Fibroblast of mammary gland (primary cell): ENCODE results near the gene IGFN1.

ENCODE experiments used
- DNase-seq: peaks from one replicate; pipeline ENCODE4 v3.0.0-alpha.2; 2010; ENCODE audit warnings: low read depth
- H3K4me3 ChIP-seq: 2 replicates; pipeline ENCODE4 v1.5.1; 2011; ENCODE audit warnings: low read depth, mild to moderate bottlenecking, low read length, moderate library complexity; ENCODE audit not compliant: control insufficient read depth
- TF ChIP-seq, protein P1 (sequence below): conservative IDR thresholded peaks from 2 replicates; pipeline ENCODE4 v1.5.1; 2011; ENCODE audit warnings: low read depth, low read length, inconsistent platforms; ENCODE audit not compliant: control insufficient read depth, insufficient read depth

Gene IGFN1

DNA sequence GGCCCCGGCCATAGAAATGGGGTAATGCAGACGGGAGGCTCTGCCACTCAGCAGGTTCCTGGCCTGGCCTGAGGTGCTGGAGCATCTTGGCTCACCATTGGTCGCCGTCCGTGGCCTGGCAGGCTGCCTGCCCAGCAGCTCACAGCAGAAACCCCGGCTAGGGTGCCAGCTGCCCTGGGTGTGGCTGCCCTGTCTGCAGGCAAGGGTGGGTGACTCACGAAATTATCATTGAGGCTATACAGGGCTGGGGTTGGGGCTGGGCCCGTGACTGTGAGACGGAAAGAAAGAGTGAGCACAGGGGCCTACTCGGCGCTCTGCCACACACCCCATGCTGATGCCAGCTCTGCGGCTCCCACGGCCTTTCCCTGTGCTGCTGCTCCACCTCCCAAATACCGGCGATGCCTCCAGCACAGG lies 84.6 kb downstream of the IGFN1 start:
- DNase-seq, result peak; percentile 77
- H3K4me3 ChIP-seq, result no peak overlapping the region
- TF ChIP-seq, protein P1, sequence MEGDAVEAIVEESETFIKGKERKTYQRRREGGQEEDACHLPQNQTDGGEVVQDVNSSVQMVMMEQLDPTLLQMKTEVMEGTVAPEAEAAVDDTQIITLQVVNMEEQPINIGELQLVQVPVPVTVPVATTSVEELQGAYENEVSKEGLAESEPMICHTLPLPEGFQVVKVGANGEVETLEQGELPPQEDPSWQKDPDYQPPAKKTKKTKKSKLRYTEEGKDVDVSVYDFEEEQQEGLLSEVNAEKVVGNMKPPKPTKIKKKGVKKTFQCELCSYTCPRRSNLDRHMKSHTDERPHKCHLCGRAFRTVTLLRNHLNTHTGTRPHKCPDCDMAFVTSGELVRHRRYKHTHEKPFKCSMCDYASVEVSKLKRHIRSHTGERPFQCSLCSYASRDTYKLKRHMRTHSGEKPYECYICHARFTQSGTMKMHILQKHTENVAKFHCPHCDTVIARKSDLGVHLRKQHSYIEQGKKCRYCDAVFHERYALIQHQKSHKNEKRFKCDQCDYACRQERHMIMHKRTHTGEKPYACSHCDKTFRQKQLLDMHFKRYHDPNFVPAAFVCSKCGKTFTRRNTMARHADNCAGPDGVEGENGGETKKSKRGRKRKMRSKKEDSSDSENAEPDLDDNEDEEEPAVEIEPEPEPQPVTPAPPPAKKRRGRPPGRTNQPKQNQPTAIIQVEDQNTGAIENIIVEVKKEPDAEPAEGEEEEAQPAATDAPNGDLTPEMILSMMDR, result no peak

DNA sequence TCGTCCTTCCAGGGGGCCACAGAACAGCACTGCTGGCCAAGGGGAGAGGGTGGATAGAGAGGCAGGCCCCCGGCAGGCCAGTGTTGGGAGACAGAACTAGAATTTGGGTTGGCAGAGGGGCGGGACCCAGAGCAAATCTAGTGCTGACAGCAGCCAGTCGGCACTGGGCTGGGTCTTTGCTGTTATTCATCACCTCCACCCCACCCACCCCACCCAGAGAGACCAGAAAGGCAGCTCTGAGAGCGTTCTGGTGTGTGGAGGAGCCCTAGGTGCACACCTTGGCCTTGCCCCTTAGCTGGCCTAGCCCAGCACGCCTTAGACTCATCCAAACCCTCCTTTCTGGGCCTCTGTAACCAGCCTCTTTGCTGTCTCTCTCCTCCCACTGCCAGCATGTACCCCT lies 86.3 kb downstream of the IGFN1 start:
- DNase-seq, result no peak
- no peak overlapping the region for H3K4me3 ChIP-seq
- TF ChIP-seq, protein P1, result no peak

DNA sequence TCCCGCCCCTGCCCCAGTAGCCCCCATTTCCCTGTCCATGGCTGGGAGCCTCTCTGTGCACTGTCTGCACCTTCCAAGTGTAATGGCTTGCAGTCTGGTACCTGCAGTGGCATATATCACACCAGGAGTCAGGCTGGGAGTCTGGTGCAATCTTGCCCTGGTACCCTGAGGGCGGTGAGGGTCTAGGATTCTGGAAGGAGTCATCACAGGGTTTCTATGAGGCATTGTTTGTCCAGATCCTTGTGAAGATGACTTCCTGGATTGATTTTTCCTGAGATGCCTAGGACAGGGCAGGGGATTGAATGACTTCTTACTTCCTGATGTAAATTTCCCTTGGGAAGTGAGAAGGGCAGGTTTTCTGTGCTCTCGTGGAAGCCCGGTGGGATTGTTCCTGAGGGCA lies 86.8 kb downstream of the IGFN1 start:
- TF ChIP-seq, protein P1, result no peak
- DNase-seq, result no peak
- H3K4me3 ChIP-seq, result no peak overlapping the region
